ENCODE measurements around the gene ZNF587. TPM values are rescaled to one million over a fixed set of nuclear protein-coding genes. Genes with fewer than 3 reads are reported as not detected.

Gene ZNF587
- total RNA-seq, 2 experiments from 2014 or later = 22.7 to 45.9 TPM

DNA sequence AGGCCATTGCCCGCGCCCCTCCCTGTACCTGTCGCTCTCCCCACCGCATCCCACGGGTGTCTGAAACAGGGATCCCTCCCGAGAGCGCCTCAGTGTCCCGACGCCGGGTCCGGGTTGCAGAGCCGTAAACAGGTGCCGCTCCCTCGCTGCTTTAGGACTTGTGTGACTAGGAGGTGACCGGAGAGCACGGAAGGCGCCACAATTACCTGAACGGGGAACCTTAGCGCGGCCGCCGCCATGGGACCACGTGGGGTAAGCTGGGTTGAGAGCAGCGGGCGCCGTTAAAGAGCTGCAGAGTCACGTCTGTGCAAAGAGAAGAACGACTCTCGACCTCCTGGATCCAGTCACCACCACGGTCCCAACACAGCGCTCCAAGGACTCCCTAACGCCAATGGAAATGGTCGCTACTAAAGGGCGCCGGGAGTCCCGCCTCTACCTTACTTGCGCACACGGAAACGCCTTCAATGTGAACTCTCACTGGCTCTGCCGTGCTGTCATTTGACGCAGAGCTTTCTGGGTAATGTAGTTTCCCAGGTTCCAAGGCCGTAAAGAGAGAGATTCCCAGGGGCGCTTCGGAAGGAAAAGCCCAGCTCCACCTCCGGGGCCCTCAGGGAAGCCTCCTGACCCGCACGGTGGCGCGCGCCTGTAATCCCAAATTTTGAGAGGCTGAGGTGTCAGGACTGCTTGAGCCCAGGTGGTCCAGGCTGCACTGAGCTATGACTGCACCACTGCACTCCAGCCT, 35.0 kb upstream of the ZNF587 start, which contains the start of gene ZNF552:
TSS of gene ZNF552 (minus strand) at position 409 of the 742 bp plus-strand sequence. CDS start at position 239, 170 bp downstream.
- Histone ChIP-seq H3K4me2 (ENCODE audit: low read length) (peak within 1 kb of the TSS; percentile 78), H3K36me3 (ENCODE audit: insufficient read depth, low read length) (peaks cover 14% of the 10 kb centered on the region), H4K20me1 (ENCODE audit: insufficient read depth, low read length) (no peaks in the 10 kb centered on the region), H3K4me3 (ENCODE audit: low read depth, low read length, poor library complexity, severe bottlenecking) (peak within 1 kb of the TSS; percentile 96), H3K9me3 (ENCODE audit: low read length) (no peaks in the 10 kb centered on the region), H3K9me2 (ENCODE audit: insufficient read depth, low read length) (no peaks in the 10 kb centered on the region), H3K27ac (ENCODE audit: low read depth, low read length, poor library complexity, severe bottlenecking) (no peak within 1 kb of the TSS), H3K79me2 (ENCODE audit: insufficient read depth, low read depth, low read length) (peaks cover 14% of the 10 kb centered on the region), H3K4me1 (ENCODE audit: insufficient read depth, low read length, poor library complexity, severe bottlenecking) (peaks cover 28% of the 10 kb centered on the region), H2AFZ (ENCODE audit: low read length) (peak within 1 kb of the TSS; percentile 68)
- POLR2A ChIA-PET = no interaction called here
- intact Hi-C loops (cut with micrococcal nuclease; ENCODE audit: unreplicated experiment) = no loop called here
- TF ChIP-seq, protein P1, sequence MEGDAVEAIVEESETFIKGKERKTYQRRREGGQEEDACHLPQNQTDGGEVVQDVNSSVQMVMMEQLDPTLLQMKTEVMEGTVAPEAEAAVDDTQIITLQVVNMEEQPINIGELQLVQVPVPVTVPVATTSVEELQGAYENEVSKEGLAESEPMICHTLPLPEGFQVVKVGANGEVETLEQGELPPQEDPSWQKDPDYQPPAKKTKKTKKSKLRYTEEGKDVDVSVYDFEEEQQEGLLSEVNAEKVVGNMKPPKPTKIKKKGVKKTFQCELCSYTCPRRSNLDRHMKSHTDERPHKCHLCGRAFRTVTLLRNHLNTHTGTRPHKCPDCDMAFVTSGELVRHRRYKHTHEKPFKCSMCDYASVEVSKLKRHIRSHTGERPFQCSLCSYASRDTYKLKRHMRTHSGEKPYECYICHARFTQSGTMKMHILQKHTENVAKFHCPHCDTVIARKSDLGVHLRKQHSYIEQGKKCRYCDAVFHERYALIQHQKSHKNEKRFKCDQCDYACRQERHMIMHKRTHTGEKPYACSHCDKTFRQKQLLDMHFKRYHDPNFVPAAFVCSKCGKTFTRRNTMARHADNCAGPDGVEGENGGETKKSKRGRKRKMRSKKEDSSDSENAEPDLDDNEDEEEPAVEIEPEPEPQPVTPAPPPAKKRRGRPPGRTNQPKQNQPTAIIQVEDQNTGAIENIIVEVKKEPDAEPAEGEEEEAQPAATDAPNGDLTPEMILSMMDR (conservative IDR thresholded peaks at IDR 0.05; ENCODE audit: low read length) = no peak
- TF ChIP-seq EZH2phosphoT487 (IDR thresholded peaks at IDR 0.05; ENCODE audit: borderline replicate concordance, low read depth, low read length) = no peak
- BruUV-seq (replicated peaks) = no TSS peak
- peak; percentile 88 for DNase-seq (ENCODE audit: low spot score)
- CTCF ChIA-PET (ENCODE audit: unreplicated experiment) = interaction anchor here (0.6 kb wide), 1 partner anchor 747 kb away, joined by 15 read pairs; no protein-coding TSS in a partner anchor

DNA sequence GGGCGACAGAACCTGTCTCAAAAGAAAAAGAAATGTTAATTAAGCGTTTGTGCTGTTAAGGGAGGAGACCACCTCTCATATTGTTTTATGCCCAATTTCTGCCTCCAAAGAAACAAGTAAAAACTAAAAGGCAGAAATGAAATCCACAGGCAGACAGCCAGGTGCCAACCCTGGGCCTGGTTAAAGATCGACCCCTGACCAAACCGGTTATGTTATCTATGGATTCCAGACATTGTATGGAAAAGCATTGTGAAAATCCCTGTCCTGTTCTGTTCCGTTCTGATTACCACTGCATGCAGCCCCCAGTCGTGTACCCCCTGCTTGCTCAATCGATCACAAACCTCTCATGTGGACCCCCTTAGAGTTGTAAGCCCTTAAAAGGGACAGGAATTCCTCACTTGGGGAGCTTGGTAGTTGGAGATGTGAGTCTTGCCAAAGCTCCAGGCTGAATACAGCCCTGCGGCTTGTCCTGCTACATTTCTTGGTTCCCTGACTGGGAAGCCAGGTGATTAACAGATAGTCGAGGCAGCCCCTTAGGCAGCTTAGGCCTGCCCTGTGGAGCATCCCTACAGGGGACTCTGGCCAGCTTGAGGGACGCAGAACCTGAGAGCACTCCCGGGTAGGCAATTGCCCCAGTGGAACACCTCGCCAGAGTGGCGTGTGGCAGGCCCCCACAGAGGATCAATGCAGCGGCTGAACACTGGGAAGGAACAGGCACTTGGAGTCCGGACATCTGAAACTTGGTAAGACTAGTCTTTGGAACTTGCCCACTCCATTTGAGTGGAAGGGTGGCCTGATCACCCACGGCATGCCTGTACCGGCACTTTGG, 34.2 kb upstream of the ZNF587 start:
- no peaks in the 10 kb centered on the region for H4K20me1 ChIP-seq (ENCODE audit: insufficient read depth, low read length)
- peaks cover 15% of the 10 kb centered on the region for H3K36me3 ChIP-seq (ENCODE audit: insufficient read depth, low read length)
- peak overlapping the region; percentile 96 for H3K4me3 ChIP-seq (ENCODE audit: low read depth, low read length, poor library complexity, severe bottlenecking)
- CTCF ChIA-PET (ENCODE audit: unreplicated experiment) = no interaction called here
- H3K9me2 ChIP-seq (ENCODE audit: insufficient read depth, low read length) = no peaks in the 10 kb centered on the region
- POLR2A ChIA-PET = interaction anchor here (0.6 kb wide), 1 partner anchor 38 kb away, joined by 3 read pairs; no protein-coding TSS in a partner anchor
- H3K27ac ChIP-seq (ENCODE audit: low read depth, low read length, poor library complexity, severe bottlenecking) = no peak overlapping the region
- no TSS peak for BruUV-seq (replicated peaks)
- no peaks in the 10 kb centered on the region for H3K9me3 ChIP-seq (ENCODE audit: low read length)
- intact Hi-C loops (cut with micrococcal nuclease; ENCODE audit: unreplicated experiment) = no loop called here
- H3K4me1 ChIP-seq (ENCODE audit: insufficient read depth, low read length, poor library complexity, severe bottlenecking) = peaks cover 28% of the 10 kb centered on the region
- TF ChIP-seq, protein P1 (conservative IDR thresholded peaks at IDR 0.05; ENCODE audit: low read length) = no peak
- DNase-seq (ENCODE audit: low spot score) = no peak
- H2AFZ ChIP-seq (ENCODE audit: low read length) = peak overlapping the region; percentile 68; the same call in 1 of the 2 replicates
- peak overlapping the region; percentile 78 for H3K4me2 ChIP-seq (ENCODE audit: low read length)
- peaks cover 22% of the 10 kb centered on the region for H3K79me2 ChIP-seq (ENCODE audit: insufficient read depth, low read depth, low read length)
